H1 (cell line): ENCODE data around the gene ASB6. TPM values are rescaled to one million over a fixed set of nuclear protein-coding genes. Genes with fewer than 3 reads are reported as not detected.

Source experiments
- polyA plus RNA-seq, 7 experiments: library from polyadenylated mRNA; depleted of rRNA in 3 of 7; stranded (reverse) in 5 of 7; unstranded in 2 of 7; fragments of >200 nt in 5 of 7; fragments of 200-250 nt in 2 of 7; gene quantifications; 1 replicate in 5 of 7; 2 replicates in 1 of 7; 4 replicates in 1 of 7; pipeline versions ENCODE4 v1.2.1 to v1.2.3, GENCODE V29; 2011 to 2013; ENCODE audit warnings: missing spikeins in 2 of 7, mixed read lengths in 2 of 7
- total RNA-seq: library from RNA; stranded (reverse); fragmentation: NEBNext Ultra II Directional; extraction: Animal tissue kit (Norgen Biotek cat#: 25700); gene quantifications from 2 replicates; pipeline ENCODE4 v1.2.1, GENCODE V29; 2021
- TF ChIP-seq, protein P1 (sequence below): fragments of 300-600 bp; sonication (generic); IDR thresholded peaks from 2 replicates; pipeline ENCODE4 v1.7.1; 2012; ENCODE audit warnings: low read length, moderate library complexity, mild to moderate bottlenecking, inconsistent platforms; ENCODE audit not compliant: insufficient replicate concordance

ASB6 gene
- total and polyA plus RNA-seq, 2 of the 8 experiments (the other 6 are each of a cell fraction or from before 2014, with no cell fraction given) = 14.0 to 17.3 TPM

DNA sequence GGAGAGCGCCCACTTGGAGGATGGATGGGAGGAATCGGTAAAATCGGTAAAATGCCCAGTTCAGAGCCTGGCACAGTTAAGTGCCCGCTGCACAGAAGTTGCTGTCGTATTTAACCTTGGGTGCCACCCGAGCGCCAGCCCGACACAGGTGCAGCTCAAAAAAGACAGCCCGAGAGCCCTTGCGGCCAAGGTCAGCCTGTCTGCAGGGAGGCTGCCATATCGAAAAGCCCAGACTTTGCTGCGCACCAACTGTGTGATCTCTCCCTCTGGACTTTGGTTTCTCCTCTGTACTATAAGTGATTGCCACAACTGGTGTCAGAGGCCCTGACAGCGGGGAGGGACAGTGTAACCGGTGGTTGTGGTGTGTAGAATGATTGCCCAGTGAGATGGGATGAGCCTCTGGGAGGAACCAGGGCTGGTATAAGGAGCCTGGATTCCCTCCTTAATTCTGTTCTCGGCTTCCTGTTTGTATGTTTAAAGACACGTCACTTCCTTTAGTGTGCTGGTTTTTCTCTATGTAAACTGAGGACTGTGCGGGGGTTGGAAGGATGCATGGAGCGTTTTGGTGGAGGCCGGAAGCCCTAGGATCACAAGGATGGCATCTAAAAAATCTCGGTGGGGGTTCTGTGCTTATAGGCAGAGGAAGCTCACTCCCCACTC lies 15.2 kb downstream of the ASB6 start (continued):
- TF ChIP-seq, protein P1, sequence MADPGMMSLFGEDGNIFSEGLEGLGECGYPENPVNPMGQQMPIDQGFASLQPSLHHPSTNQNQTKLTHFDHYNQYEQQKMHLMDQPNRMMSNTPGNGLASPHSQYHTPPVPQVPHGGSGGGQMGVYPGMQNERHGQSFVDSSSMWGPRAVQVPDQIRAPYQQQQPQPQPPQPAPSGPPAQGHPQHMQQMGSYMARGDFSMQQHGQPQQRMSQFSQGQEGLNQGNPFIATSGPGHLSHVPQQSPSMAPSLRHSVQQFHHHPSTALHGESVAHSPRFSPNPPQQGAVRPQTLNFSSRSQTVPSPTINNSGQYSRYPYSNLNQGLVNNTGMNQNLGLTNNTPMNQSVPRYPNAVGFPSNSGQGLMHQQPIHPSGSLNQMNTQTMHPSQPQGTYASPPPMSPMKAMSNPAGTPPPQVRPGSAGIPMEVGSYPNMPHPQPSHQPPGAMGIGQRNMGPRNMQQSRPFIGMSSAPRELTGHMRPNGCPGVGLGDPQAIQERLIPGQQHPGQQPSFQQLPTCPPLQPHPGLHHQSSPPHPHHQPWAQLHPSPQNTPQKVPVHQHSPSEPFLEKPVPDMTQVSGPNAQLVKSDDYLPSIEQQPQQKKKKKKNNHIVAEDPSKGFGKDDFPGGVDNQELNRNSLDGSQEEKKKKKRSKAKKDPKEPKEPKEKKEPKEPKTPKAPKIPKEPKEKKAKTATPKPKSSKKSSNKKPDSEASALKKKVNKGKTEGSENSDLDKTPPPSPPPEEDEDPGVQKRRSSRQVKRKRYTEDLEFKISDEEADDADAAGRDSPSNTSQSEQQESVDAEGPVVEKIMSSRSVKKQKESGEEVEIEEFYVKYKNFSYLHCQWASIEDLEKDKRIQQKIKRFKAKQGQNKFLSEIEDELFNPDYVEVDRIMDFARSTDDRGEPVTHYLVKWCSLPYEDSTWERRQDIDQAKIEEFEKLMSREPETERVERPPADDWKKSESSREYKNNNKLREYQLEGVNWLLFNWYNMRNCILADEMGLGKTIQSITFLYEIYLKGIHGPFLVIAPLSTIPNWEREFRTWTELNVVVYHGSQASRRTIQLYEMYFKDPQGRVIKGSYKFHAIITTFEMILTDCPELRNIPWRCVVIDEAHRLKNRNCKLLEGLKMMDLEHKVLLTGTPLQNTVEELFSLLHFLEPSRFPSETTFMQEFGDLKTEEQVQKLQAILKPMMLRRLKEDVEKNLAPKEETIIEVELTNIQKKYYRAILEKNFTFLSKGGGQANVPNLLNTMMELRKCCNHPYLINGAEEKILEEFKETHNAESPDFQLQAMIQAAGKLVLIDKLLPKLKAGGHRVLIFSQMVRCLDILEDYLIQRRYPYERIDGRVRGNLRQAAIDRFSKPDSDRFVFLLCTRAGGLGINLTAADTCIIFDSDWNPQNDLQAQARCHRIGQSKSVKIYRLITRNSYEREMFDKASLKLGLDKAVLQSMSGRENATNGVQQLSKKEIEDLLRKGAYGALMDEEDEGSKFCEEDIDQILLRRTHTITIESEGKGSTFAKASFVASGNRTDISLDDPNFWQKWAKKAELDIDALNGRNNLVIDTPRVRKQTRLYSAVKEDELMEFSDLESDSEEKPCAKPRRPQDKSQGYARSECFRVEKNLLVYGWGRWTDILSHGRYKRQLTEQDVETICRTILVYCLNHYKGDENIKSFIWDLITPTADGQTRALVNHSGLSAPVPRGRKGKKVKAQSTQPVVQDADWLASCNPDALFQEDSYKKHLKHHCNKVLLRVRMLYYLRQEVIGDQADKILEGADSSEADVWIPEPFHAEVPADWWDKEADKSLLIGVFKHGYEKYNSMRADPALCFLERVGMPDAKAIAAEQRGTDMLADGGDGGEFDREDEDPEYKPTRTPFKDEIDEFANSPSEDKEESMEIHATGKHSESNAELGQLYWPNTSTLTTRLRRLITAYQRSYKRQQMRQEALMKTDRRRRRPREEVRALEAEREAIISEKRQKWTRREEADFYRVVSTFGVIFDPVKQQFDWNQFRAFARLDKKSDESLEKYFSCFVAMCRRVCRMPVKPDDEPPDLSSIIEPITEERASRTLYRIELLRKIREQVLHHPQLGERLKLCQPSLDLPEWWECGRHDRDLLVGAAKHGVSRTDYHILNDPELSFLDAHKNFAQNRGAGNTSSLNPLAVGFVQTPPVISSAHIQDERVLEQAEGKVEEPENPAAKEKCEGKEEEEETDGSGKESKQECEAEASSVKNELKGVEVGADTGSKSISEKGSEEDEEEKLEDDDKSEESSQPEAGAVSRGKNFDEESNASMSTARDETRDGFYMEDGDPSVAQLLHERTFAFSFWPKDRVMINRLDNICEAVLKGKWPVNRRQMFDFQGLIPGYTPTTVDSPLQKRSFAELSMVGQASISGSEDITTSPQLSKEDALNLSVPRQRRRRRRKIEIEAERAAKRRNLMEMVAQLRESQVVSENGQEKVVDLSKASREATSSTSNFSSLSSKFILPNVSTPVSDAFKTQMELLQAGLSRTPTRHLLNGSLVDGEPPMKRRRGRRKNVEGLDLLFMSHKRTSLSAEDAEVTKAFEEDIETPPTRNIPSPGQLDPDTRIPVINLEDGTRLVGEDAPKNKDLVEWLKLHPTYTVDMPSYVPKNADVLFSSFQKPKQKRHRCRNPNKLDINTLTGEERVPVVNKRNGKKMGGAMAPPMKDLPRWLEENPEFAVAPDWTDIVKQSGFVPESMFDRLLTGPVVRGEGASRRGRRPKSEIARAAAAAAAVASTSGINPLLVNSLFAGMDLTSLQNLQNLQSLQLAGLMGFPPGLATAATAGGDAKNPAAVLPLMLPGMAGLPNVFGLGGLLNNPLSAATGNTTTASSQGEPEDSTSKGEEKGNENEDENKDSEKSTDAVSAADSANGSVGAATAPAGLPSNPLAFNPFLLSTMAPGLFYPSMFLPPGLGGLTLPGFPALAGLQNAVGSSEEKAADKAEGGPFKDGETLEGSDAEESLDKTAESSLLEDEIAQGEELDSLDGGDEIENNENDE = no peak
- TF ChIP-seq, all 59 proteins: peak for 1
